H1 (cell line): ENCODE results near the gene MAML3. TPM values are rescaled to one million over a fixed set of nuclear protein-coding genes. Genes with fewer than 3 reads are reported as not detected.

ENCODE experiments used
- CBX5 ChIP-seq: fragments of 300-800, 300-1000 bp; sonication (generic); IDR thresholded peaks from 2 replicates; pipeline ENCODE4 v1.7.1; 2016; ENCODE audit warnings: antibody characterized with exemption, low read length, low read depth
- CHD7 ChIP-seq: fragments of 300-600 bp; sonication (generic); IDR thresholded peaks from 2 replicates; pipeline ENCODE4 v1.7.1; 2012; ENCODE audit warnings: low read length, moderate library complexity, mild to moderate bottlenecking, inconsistent platforms; ENCODE audit not compliant: insufficient replicate concordance
- GTF2F1 ChIP-seq: IDR thresholded peaks from 2 replicates; pipeline ENCODE4 v1.6.1; 2012; ENCODE audit warnings: low read depth, low read length, improper control_type of control experiment, borderline replicate concordance
- POLR2AphosphoS5 ChIP-seq: IDR thresholded peaks from 2 replicates; pipeline ENCODE4 v1.6.1; 2011; ENCODE audit warnings: low read depth, low read length
- SIN3A ChIP-seq, 2 experiments: IDR thresholded peaks in 1 of 2; conservative IDR thresholded peaks in 1 of 2; 2 replicates each; pipeline ENCODE4 v1.6.1; 2011 to 2012; ENCODE audit warnings: low read length in 2 of 2, improper control_type of control experiment in 1 of 2, low read depth in 1 of 2, mild to moderate bottlenecking in 1 of 2
- TEAD4 ChIP-seq: IDR thresholded peaks from 2 replicates; pipeline ENCODE4 v1.6.1; 2012; ENCODE audit warnings: low read depth, low read length, inconsistent platforms, mixed read lengths
- polyA plus RNA-seq, 7 experiments: library from polyadenylated mRNA; depleted of rRNA in 3 of 7; stranded (reverse) in 5 of 7; unstranded in 2 of 7; fragments of >200 nt in 5 of 7; fragments of 200-250 nt in 2 of 7; gene quantifications; 1 replicate in 5 of 7; 2 replicates in 1 of 7; 4 replicates in 1 of 7; pipeline versions ENCODE4 v1.2.1 to v1.2.3, GENCODE V29; 2011 to 2013; ENCODE audit warnings: missing spikeins in 2 of 7, mixed read lengths in 2 of 7
- total RNA-seq: library from RNA; stranded (reverse); fragmentation: NEBNext Ultra II Directional; extraction: Animal tissue kit (Norgen Biotek cat#: 25700); gene quantifications from 2 replicates; pipeline ENCODE4 v1.2.1, GENCODE V29; 2021

The MAML3 gene
- total and polyA plus RNA-seq, 2 of the 8 experiments (the other 6 are each of a cell fraction or from before 2014, with no cell fraction given), result 2.1 to 5.7 TPM

DNA sequence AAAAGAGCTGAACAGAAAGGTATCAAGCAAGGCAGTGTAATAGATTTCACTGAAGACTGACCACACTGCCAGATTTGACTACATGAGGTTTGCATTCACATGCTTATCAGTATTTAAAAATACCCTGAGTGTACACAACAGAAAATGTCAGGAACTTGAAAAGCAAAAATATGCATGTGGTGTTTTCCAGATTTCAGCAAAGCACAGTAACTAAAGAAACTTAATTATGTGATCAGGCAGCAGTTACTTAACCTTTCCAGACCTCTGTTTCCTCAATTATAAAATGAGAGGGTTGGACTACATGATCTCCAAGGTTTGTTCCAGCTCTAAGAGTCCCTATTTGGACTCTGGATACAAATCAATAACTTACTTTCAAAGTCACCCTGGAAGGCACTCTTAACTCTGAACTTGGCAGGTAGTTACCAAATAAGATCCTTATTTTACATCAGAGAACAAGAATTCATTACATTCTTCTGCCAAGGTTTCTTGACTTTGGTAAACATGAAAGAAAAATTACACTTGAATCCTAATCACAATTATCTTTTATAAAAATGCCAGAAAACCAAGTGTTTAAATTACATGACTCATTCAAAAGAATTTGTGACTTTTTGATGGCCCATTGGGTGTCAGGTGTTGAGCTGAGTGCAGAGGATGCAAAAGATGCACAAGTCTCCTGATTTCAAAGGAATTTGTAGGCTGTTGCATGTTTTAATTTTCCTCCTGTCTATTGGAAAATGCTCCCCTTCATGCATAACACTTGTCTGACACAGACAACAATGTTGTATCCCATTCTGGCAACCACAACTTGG lies 246.8 kb downstream of the MAML3 start (continued):
- TF ChIP-seq CHD7, result no peak
- no peak for TF ChIP-seq POLR2AphosphoS5
- TF ChIP-seq SIN3A (conservative IDR thresholded peaks at IDR 0.05 in 1 of 2, IDR thresholded peaks at IDR 0.05 in 1 of 2; ENCODE audit: low read depth in 1 of 2, low read length in 2 of 2), result no peak
- no peak for TF ChIP-seq GTF2F1
- no peak for TF ChIP-seq TEAD4
- TF ChIP-seq CBX5, result no peak
